Measurements from ENCODE around the gene LILRB5. TPM values are rescaled to one million over a fixed set of nuclear protein-coding genes. Genes with fewer than 3 reads are reported as not detected.

Gene LILRB5
- total and polyA plus RNA-seq, 4 donors, result 2.2 to 5.8 (median 3.5) TPM

GRCh38 chr19:54206831-54207177 is 50.3 kb downstream of the LILRB5 start:
- Histone ChIP-seq H3K27ac (ENCODE audit: low read depth in 1 of 2, low read length in 1 of 2) (peak overlapping the region in 1 of 2 donors; percentile 97), H3K4me3 (no peak overlapping the region), H3K9ac (ENCODE audit: insufficient read depth in 1 of 2, low read length in 2 of 2) (no peak overlapping the region), H3K36me3 (ENCODE audit: control insufficient read depth in 4 of 4, insufficient read depth in 4 of 4, low read length in 4 of 4) (peaks cover 31 to 48% (median 39%) of the 10 kb centered on the region in 4 donors), H3K27me3 (ENCODE audit: control insufficient read depth in 3 of 3, insufficient read depth in 3 of 3, low read length in 2 of 3) (no peaks in the 10 kb centered on the region), H3K4me1 (ENCODE audit: control insufficient read depth in 5 of 5, insufficient read depth in 5 of 5, low read length in 5 of 5) (peaks cover 20 to 60% (median 33%) of the 10 kb centered on the region in 5 donors), H3K9me3 (ENCODE audit: control insufficient read depth in 4 of 4, insufficient read depth in 3 of 4, low read length in 3 of 4) (no peaks in the 10 kb centered on the region)
- 72 to 83% methylated on average over 13 of the region's 13 CpGs for WGBS, 2 donors
- TF ChIP-seq CTCF (IDR thresholded peaks at IDR 0.05; ENCODE audit: control extremely low read depth, extremely low read depth), result no peak
- DNase-seq (no peak), ATAC-seq (ENCODE audit: insufficient read depth, low FRiP score) (no peak)

DNA sequence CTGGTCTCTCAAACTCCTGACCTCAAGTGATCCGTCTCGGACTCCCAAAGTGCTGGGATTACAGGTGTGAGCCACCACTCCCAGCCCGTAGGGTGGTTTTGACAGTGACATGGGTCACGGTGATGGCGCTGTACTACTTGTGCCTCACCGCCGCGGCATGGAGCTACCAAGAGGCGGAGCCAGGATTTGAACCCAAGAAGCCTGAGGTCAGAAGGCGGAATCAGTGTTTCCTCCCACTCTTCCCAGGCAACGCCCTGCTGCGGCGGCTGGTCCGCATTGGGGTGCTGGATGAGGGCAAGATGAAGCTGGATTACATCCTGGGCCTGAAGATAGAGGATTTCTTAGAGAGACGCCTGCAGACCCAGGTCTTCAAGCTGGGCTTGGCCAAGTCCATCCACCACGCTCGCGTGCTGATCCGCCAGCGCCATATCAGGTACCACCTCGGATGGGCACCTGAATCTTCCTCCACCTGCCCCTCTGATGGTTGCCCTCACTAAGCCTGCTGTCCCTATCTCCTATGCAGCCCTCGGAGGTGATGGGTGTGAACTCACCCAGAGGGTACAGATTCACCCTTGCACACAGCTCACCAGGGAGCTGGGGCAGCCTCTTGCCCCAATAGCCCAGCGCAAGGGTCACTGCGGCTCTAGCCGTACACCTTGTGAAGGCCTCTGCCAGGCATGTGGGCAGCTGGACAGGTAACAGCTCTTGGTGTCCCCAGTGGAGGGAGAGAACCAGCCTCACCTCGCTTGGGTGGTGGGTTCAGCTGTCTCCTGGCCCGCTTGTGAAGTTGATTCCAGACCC is 50.8 kb downstream of the LILRB5 start:
- H3K4me1 ChIP-seq (ENCODE audit: control insufficient read depth in 5 of 5, insufficient read depth in 5 of 5, low read length in 5 of 5), result peaks cover 20 to 64% (median 38%) of the 10 kb centered on the region in 5 donors
- H3K4me3 ChIP-seq, result no peak overlapping the region
- no peaks in the 10 kb centered on the region for H3K27me3 ChIP-seq (ENCODE audit: control insufficient read depth in 3 of 3, insufficient read depth in 3 of 3, low read length in 2 of 3)
- no peaks in the 10 kb centered on the region for H3K9me3 ChIP-seq (ENCODE audit: control insufficient read depth in 4 of 4, insufficient read depth in 3 of 4, low read length in 3 of 4)
- no peak for DNase-seq
- no peak for TF ChIP-seq CTCF (IDR thresholded peaks at IDR 0.05; ENCODE audit: control extremely low read depth, extremely low read depth)
- 87 to 89% methylated on average over 27 of the region's 27 CpGs for WGBS, 2 donors
- peak overlapping the region in 1 of 2 donors; percentile 97 for H3K27ac ChIP-seq (ENCODE audit: low read depth in 1 of 2, low read length in 1 of 2)
- no peak overlapping the region for H3K9ac ChIP-seq (ENCODE audit: insufficient read depth in 1 of 2, low read length in 2 of 2)
- peaks cover 31 to 54% (median 43%) of the 10 kb centered on the region in 4 donors for H3K36me3 ChIP-seq (ENCODE audit: control insufficient read depth in 4 of 4, insufficient read depth in 4 of 4, low read length in 4 of 4)
- no peak for ATAC-seq (ENCODE audit: insufficient read depth, low FRiP score)

DNA sequence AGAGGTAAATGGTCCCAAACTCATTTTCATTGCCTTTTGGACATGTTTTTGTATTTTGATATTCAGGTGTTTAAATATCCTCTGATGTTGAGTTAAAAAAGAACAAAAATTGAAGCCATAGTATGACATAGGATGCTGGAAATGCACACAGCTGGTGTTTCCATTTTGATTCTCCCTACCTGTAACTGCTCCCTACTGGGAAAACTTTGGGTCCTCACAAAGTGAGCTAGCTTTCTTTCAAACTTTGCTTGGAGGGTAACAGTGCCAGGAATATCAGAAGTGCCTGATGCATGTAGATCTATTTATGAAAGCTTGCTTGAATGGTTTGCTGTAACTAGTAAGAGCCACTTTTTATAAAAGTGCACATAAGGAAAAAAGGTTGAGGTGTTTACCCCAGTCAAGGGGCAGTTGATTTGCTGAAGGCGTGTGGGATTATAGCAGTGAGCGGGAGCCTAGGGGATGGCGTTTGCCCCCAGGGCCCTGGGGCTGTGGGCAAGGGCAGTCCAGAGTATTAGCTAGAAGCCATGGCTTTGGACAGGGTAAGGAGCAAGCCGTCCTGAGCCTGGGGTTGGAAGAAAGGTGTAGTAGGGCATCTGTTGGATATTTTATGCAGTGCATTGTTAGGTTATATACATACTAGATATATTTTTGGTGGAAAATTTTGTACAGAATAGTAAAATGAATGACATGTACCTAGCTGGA is 52.2 kb downstream of the LILRB5 start:
- no peak for DNase-seq
- peak overlapping the region in 1 of 2 donors; percentile 61 for H3K27ac ChIP-seq (ENCODE audit: low read depth in 1 of 2, low read length in 1 of 2)
- H3K36me3 ChIP-seq (ENCODE audit: control insufficient read depth in 4 of 4, insufficient read depth in 4 of 4, low read length in 4 of 4), result peaks cover 31 to 55% (median 44%) of the 10 kb centered on the region in 4 donors

More for the DNA sequence above, 52.2 kb downstream of the LILRB5 start:
- Histone ChIP-seq H3K27me3 (ENCODE audit: control insufficient read depth in 3 of 3, insufficient read depth in 3 of 3, low read length in 2 of 3) (no peaks in the 10 kb centered on the region), H3K9ac (ENCODE audit: insufficient read depth in 1 of 2, low read length in 2 of 2) (no peak overlapping the region), H3K4me1 (ENCODE audit: control insufficient read depth in 5 of 5, insufficient read depth in 5 of 5, low read length in 5 of 5) (peaks cover 20 to 51% (median 34%) of the 10 kb centered on the region in 5 donors), H3K4me3 (no peak overlapping the region), H3K9me3 (ENCODE audit: control insufficient read depth in 4 of 4, insufficient read depth in 3 of 4, low read length in 3 of 4) (no peaks in the 10 kb centered on the region)
- ATAC-seq (ENCODE audit: insufficient read depth, low FRiP score), result no peak
- no peak for TF ChIP-seq CTCF (IDR thresholded peaks at IDR 0.05; ENCODE audit: control extremely low read depth, extremely low read depth)
- 73 to 80% methylated on average over 4 of the region's 4 CpGs for WGBS, 2 donors

All from lung (tissue), 12 donors.